Measurements from ENCODE around the gene CDK2.

CDK2 gene

GRCh38 chr12:56014205-56014604 is 47.6 kb downstream of the CDK2 start:
- no peak for DNase-seq (ENCODE audit: extremely low read depth, low read depth)
- H3K4me3 ChIP-seq (replicated peaks; ENCODE audit: low read depth, low read length) = no peak overlapping the region
- TF ChIP-seq CTCF (IDR thresholded peaks at IDR 0.05; ENCODE audit: low read depth, low read length, missing control alignments) = no peak

GRCh38 chr12:56017181-56017580 is 50.6 kb downstream of the CDK2 start:
- H3K4me3 ChIP-seq (replicated peaks; ENCODE audit: low read depth, low read length) = no peak overlapping the region
- DNase-seq (ENCODE audit: extremely low read depth, low read depth) = no peak
- TF ChIP-seq CTCF (IDR thresholded peaks at IDR 0.05; ENCODE audit: low read depth, low read length, missing control alignments) = no peak

- no peak overlapping the region for H3K4me3 ChIP-seq (replicated peaks; ENCODE audit: low read depth, low read length)
- TF ChIP-seq CTCF (IDR thresholded peaks at IDR 0.05; ENCODE audit: low read depth, low read length, missing control alignments) = no peak
- no peak for DNase-seq (ENCODE audit: extremely low read depth, low read depth)
These were observed 51.7 kb downstream of the CDK2 start for GRCh38 chr12:56018356-56018755.

GRCh38 chr12:56020423-56021184 is 54.0 kb downstream of the CDK2 start, which contains the start of gene IKZF4:
Gene IKZF4 (plus strand): TSS chr12:56021043. CDS start chr12:56021494, 451 bp downstream.
- DNase-seq (ENCODE audit: extremely low read depth, low read depth) = no peak
- H3K4me3 ChIP-seq (replicated peaks; ENCODE audit: low read depth, low read length) = no peak within 1 kb of the TSS
- no peak for TF ChIP-seq CTCF (IDR thresholded peaks at IDR 0.05; ENCODE audit: low read depth, low read length, missing control alignments)

- no peak for DNase-seq (ENCODE audit: extremely low read depth, low read depth)
These were observed 55.4 kb downstream of the CDK2 start for GRCh38 chr12:56021889-56022497.

More at GRCh38 chr12:56021889-56022497, 55.4 kb downstream of the CDK2 start:
- H3K4me3 ChIP-seq (replicated peaks; ENCODE audit: low read depth, low read length) = no peak overlapping the region
- no peak for TF ChIP-seq CTCF (IDR thresholded peaks at IDR 0.05; ENCODE audit: low read depth, low read length, missing control alignments)
